ENCODE measurements around the gene IQSEC1. TPM values are rescaled to one million over a fixed set of nuclear protein-coding genes. Genes with fewer than 3 reads are reported as not detected.

Gene IQSEC1
- total and polyA plus RNA-seq, 2 donors (not counting 1 experiment from before 2014, with no cell fraction given) = 4.3 to 18.2 TPM

DNA sequence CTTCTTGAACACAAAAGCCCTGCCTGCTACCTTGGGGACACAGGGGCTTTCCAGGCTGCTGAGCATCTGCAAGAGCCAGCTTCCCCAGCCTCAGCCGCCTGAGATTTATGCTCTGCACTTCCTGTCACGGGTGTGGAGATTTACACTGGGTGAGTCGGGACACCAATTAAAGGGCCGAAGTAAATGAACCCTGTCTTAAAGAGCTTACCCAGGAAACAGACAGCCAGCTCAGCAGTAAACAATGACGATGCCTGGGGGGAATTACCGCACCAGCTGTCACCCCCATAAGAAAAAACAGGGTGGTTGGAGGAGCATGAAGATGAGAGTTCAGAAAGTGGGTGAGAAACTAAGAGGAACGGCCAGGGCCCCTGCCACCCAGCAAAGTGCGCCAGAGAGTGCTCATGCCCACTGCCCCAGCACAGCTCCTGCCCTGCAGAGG is 37.5 kb upstream of the IQSEC1 start:
- Histone ChIP-seq H3K27me3 (ENCODE audit: control insufficient read depth, insufficient read depth, low read length) (no peaks in the 10 kb centered on the region), H3K36me3 (ENCODE audit: control insufficient read depth, insufficient read depth, low read length) (no peaks in the 10 kb centered on the region), H2AFZ (ENCODE audit: low read length) (no peak overlapping the region), H3K4me1 (ENCODE audit: control insufficient read depth, extremely low read depth, insufficient read depth, low read length) (no peaks in the 10 kb centered on the region), H3K79me2 (ENCODE audit: control insufficient read depth, insufficient read depth, low read length) (no peaks in the 10 kb centered on the region), H3K27ac (ENCODE audit: insufficient read depth, low read length) (no peak overlapping the region), H3K9me3 (ENCODE audit: control insufficient read depth, insufficient read depth, low read depth, low read length) (no peaks in the 10 kb centered on the region), H3K4me2 (ENCODE audit: extremely low read depth, insufficient read depth, low read length) (no peak overlapping the region), H3K9ac (ENCODE audit: insufficient read depth, low read length) (no peak overlapping the region), H4K20me1 (ENCODE audit: control insufficient read depth, extremely low read depth, insufficient read depth, low read length) (no peaks in the 10 kb centered on the region), H3K4me3 (replicated peaks in 1 of 4; ENCODE audit: control extremely low read depth in 1 of 4, insufficient read depth in 1 of 4, low read depth in 3 of 4, low read length in 4 of 4) (no peak overlapping the region)
- TF ChIP-seq, protein P1, sequence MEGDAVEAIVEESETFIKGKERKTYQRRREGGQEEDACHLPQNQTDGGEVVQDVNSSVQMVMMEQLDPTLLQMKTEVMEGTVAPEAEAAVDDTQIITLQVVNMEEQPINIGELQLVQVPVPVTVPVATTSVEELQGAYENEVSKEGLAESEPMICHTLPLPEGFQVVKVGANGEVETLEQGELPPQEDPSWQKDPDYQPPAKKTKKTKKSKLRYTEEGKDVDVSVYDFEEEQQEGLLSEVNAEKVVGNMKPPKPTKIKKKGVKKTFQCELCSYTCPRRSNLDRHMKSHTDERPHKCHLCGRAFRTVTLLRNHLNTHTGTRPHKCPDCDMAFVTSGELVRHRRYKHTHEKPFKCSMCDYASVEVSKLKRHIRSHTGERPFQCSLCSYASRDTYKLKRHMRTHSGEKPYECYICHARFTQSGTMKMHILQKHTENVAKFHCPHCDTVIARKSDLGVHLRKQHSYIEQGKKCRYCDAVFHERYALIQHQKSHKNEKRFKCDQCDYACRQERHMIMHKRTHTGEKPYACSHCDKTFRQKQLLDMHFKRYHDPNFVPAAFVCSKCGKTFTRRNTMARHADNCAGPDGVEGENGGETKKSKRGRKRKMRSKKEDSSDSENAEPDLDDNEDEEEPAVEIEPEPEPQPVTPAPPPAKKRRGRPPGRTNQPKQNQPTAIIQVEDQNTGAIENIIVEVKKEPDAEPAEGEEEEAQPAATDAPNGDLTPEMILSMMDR (conservative IDR thresholded peaks at IDR 0.05 in 1 of 2, IDR thresholded peaks at IDR 0.05 in 1 of 2; ENCODE audit: low read depth in 1 of 2, low read length in 2 of 2) = no peak
- TF ChIP-seq EZH2 (IDR thresholded peaks at IDR 0.05; ENCODE audit: low read length, missing control alignments) = no peak
- no peak for DNase-seq (ENCODE audit: low read depth in 2 of 2)

DNA sequence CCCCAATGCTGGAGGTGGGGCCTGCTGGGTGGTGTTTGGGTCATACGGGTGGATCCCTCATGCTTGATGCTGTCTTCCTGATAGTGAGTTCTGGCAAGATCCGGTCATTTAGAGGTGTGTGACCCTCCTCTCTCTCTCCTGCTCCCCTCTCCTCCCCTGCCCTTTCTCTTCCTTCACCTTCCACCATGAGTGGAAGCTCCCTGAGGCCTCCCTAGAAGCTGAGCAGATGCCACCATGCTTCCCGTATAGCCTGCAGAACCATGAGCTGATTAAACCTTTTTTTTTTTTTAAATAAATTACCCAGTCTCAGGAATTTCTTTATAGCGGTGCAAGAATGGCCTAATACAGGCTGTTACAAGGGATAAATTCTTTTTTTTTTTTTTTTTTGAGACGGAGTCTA is 36.3 kb upstream of the IQSEC1 start:
- H4K20me1 ChIP-seq (ENCODE audit: control insufficient read depth, extremely low read depth, insufficient read depth, low read length) = no peaks in the 10 kb centered on the region
- TF ChIP-seq, protein P1 (conservative IDR thresholded peaks at IDR 0.05 in 1 of 2, IDR thresholded peaks at IDR 0.05 in 1 of 2; ENCODE audit: low read depth in 1 of 2, low read length in 2 of 2) = no peak
- no peak for TF ChIP-seq EZH2 (IDR thresholded peaks at IDR 0.05; ENCODE audit: low read length, missing control alignments)
- no peaks in the 10 kb centered on the region for H3K27me3 ChIP-seq (ENCODE audit: control insufficient read depth, insufficient read depth, low read length)
- no peak overlapping the region for H2AFZ ChIP-seq (ENCODE audit: low read length)
- no peaks in the 10 kb centered on the region for H3K9me3 ChIP-seq (ENCODE audit: control insufficient read depth, insufficient read depth, low read depth, low read length)
- H3K4me1 ChIP-seq (ENCODE audit: control insufficient read depth, extremely low read depth, insufficient read depth, low read length) = no peaks in the 10 kb centered on the region
- H3K4me2 ChIP-seq (ENCODE audit: extremely low read depth, insufficient read depth, low read length) = no peak overlapping the region
- H3K4me3 ChIP-seq (replicated peaks in 1 of 4; ENCODE audit: control extremely low read depth in 1 of 4, insufficient read depth in 1 of 4, low read depth in 3 of 4, low read length in 4 of 4) = no peak overlapping the region
- no peaks in the 10 kb centered on the region for H3K36me3 ChIP-seq (ENCODE audit: control insufficient read depth, insufficient read depth, low read length)
- no peak overlapping the region for H3K27ac ChIP-seq (ENCODE audit: insufficient read depth, low read length)
- no peak overlapping the region for H3K9ac ChIP-seq (ENCODE audit: insufficient read depth, low read length)
- DNase-seq (ENCODE audit: low read depth in 2 of 2) = no peak
- H3K79me2 ChIP-seq (ENCODE audit: control insufficient read depth, insufficient read depth, low read length) = no peaks in the 10 kb centered on the region

DNA sequence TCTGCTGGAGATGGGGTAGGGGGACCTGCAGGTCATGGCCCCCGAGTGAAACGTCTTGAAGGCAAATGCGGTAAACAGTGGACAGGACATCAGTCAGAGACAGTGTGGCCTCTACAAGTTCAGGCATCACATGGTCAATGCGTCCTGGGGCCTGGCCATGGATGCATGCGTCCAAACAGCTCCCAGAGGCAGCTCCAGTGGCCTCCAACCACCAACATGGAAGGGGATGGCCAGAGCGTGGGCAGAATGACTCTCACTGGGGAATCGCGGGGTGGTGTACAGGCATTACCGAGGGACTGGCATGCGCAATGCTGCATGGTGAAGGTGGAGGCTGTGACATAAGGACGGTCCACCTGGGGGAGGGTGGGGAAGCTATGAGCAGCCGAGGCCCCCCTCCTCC is 35.6 kb upstream of the IQSEC1 start:
- no peak overlapping the region for H3K9ac ChIP-seq (ENCODE audit: insufficient read depth, low read length)
- no peak overlapping the region for H3K4me3 ChIP-seq (replicated peaks in 1 of 4; ENCODE audit: control extremely low read depth in 1 of 4, insufficient read depth in 1 of 4, low read depth in 3 of 4, low read length in 4 of 4)
- no peaks in the 10 kb centered on the region for H4K20me1 ChIP-seq (ENCODE audit: control insufficient read depth, extremely low read depth, insufficient read depth, low read length)
- no peak overlapping the region for H3K4me2 ChIP-seq (ENCODE audit: extremely low read depth, insufficient read depth, low read length)
- H3K36me3 ChIP-seq (ENCODE audit: control insufficient read depth, insufficient read depth, low read length) = no peaks in the 10 kb centered on the region
- H3K79me2 ChIP-seq (ENCODE audit: control insufficient read depth, insufficient read depth, low read length) = no peaks in the 10 kb centered on the region
- H3K27ac ChIP-seq (ENCODE audit: insufficient read depth, low read length) = no peak overlapping the region
- no peaks in the 10 kb centered on the region for H3K4me1 ChIP-seq (ENCODE audit: control insufficient read depth, extremely low read depth, insufficient read depth, low read length)
- no peak for DNase-seq (ENCODE audit: low read depth in 2 of 2)
- H3K9me3 ChIP-seq (ENCODE audit: control insufficient read depth, insufficient read depth, low read depth, low read length) = no peaks in the 10 kb centered on the region
- H2AFZ ChIP-seq (ENCODE audit: low read length) = no peak overlapping the region
- TF ChIP-seq, protein P1 (conservative IDR thresholded peaks at IDR 0.05 in 1 of 2, IDR thresholded peaks at IDR 0.05 in 1 of 2; ENCODE audit: low read depth in 1 of 2, low read length in 2 of 2) = no peak
- H3K27me3 ChIP-seq (ENCODE audit: control insufficient read depth, insufficient read depth, low read length) = no peaks in the 10 kb centered on the region
